Measurements from ENCODE around the gene TNFSF4. TPM values are rescaled to one million over a fixed set of nuclear protein-coding genes. Genes with fewer than 3 reads are reported as not detected.

The TNFSF4 gene
- total RNA-seq, 1 donor from 2014 or later = 1.3 TPM

DNA sequence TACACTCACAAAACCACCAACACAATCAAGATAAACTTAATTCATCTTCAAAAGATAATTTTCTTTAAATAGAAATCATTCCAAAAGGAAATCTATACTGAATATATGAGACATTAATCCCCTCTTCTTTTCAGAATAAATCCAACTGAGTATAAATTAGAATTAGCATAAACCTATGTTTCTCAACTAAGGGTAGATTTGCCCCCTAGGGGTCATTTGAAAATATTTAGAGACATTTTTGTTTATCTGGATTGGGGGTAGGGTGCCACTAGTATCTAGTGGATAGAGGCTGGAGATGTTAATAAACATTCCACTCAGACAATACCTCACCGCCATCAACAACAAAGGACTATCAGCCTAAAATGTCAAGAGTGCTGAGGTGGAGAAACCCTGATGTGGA, 6.5 kb upstream of the TNFSF4 start:
- H3K36me3 ChIP-seq (ENCODE audit: control insufficient read depth, insufficient read depth, low read length) = no peaks in the 10 kb centered on the region
- TF ChIP-seq, protein P1, sequence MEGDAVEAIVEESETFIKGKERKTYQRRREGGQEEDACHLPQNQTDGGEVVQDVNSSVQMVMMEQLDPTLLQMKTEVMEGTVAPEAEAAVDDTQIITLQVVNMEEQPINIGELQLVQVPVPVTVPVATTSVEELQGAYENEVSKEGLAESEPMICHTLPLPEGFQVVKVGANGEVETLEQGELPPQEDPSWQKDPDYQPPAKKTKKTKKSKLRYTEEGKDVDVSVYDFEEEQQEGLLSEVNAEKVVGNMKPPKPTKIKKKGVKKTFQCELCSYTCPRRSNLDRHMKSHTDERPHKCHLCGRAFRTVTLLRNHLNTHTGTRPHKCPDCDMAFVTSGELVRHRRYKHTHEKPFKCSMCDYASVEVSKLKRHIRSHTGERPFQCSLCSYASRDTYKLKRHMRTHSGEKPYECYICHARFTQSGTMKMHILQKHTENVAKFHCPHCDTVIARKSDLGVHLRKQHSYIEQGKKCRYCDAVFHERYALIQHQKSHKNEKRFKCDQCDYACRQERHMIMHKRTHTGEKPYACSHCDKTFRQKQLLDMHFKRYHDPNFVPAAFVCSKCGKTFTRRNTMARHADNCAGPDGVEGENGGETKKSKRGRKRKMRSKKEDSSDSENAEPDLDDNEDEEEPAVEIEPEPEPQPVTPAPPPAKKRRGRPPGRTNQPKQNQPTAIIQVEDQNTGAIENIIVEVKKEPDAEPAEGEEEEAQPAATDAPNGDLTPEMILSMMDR (IDR thresholded peaks at IDR 0.05; ENCODE audit: insufficient read depth, low read length, poor library complexity, severe bottlenecking) = no peak
- no peak overlapping the region for H3K4me3 ChIP-seq (ENCODE audit: low read depth, low read length)
- DNase-seq (ENCODE audit: low read depth) = no peak
- no peaks in the 10 kb centered on the region for H3K27me3 ChIP-seq (ENCODE audit: control insufficient read depth, insufficient read depth, low read length)

DNA sequence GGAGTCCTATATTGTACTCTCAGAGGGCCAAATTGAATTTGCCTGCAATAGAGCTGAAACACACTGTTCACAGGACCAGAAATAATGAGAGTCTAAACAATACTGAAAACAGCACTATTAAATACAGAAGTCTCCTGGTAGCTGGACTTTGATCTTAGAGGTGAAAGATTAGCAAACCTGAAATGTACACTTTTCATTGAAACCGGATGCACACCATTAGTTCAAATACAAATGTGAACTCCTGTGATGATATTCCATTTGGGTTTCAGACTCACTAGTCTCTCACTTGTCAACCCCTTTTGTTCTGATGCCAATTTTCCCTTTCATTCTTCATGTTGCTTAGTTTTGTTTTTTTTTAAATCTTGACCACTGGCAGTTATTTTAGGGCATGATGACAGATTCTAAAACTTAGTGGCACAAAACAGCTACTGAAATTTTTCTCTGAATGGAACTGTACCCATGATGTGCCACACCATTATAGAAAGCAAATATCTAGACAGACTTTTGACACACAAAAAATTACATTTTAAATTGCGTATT, 5.9 kb upstream of the TNFSF4 start:
- Histone ChIP-seq H3K27me3 (ENCODE audit: control insufficient read depth, insufficient read depth, low read length) (no peaks in the 10 kb centered on the region), H3K36me3 (ENCODE audit: control insufficient read depth, insufficient read depth, low read length) (no peaks in the 10 kb centered on the region), H3K4me3 (ENCODE audit: low read depth, low read length) (no peak overlapping the region)
- TF ChIP-seq, protein P1 (IDR thresholded peaks at IDR 0.05; ENCODE audit: insufficient read depth, low read length, poor library complexity, severe bottlenecking) = no peak
- no peak for DNase-seq (ENCODE audit: low read depth)

DNA sequence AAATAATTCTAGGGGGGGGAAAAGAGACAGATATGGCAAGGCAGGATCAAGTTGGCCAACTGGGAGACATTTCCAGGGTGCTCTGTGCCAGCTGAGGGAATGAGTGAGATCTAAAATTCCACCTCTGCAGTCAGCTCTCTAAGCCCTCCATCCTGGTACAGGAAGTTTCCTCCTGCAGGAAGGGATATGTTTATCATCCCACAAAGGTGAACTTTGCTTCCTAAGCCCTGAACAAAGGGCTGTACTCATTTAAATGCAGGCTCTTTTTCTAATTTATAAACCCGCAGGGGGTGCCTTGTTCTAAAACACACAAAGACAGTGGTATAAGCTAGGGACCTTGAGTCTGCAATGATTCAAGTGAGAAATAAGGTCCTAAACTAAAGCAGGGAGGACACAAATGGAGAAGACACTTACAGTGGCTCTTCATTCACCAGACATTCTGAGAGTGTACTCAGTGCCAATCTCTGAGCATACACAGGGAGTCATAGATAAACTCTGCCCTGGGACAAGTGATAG, 3.6 kb upstream of the TNFSF4 start:
- Histone ChIP-seq H3K27me3 (ENCODE audit: control insufficient read depth, insufficient read depth, low read length) (no peaks in the 10 kb centered on the region), H3K4me3 (ENCODE audit: low read depth, low read length) (no peak overlapping the region), H3K36me3 (ENCODE audit: control insufficient read depth, insufficient read depth, low read length) (no peaks in the 10 kb centered on the region)
- TF ChIP-seq, protein P1 (IDR thresholded peaks at IDR 0.05; ENCODE audit: insufficient read depth, low read length, poor library complexity, severe bottlenecking) = no peak
- no peak for DNase-seq (ENCODE audit: low read depth)

DNA sequence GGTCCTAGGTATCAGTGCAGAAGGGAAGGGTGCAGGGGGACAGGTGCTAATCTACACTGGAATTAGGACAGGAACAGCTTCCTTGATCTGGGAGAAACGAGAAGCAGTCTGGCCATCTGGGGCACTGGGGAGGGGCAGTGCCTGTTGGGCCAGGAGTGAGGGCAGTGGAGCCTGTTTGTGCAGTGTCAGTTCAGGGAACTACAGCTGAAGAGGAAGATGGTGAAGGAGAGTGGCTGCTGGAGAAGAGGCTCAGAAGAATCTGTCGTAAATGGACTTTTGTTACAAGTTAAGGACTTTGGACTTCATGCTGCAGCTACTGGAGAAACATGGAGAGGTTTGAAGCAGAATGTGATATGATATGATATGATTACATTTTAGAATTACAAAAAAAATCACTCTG, 3.2 kb upstream of the TNFSF4 start:
- Histone ChIP-seq H3K27me3 (ENCODE audit: control insufficient read depth, insufficient read depth, low read length) (no peaks in the 10 kb centered on the region), H3K4me3 (ENCODE audit: low read depth, low read length) (no peak overlapping the region), H3K36me3 (ENCODE audit: control insufficient read depth, insufficient read depth, low read length) (no peaks in the 10 kb centered on the region)
- TF ChIP-seq, protein P1 (IDR thresholded peaks at IDR 0.05; ENCODE audit: insufficient read depth, low read length, poor library complexity, severe bottlenecking) = no peak
- DNase-seq (ENCODE audit: low read depth) = no peak

DNA sequence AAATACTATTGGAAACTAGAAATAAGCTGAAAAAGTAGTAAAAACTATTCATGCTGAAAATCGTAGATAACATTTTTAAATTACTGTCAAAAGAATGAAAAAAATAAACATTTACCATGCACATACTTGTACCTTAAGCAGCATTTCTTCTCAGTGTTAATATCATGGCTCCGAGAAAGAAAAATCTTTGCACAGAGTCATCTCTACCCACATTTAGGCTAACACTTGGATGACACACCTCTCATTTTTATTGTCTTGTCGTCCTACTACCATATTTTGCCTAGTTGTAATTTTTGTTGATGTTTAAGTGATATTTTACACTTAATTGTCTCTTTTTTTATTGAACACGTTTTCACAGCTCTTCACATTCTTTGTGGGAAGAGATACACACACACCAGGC, 1.7 kb upstream of the TNFSF4 start:
- H3K27me3 ChIP-seq (ENCODE audit: control insufficient read depth, insufficient read depth, low read length) = no peaks in the 10 kb centered on the region
- no peak overlapping the region for H3K4me3 ChIP-seq (ENCODE audit: low read depth, low read length)
- no peaks in the 10 kb centered on the region for H3K36me3 ChIP-seq (ENCODE audit: control insufficient read depth, insufficient read depth, low read length)
- TF ChIP-seq, protein P1 (IDR thresholded peaks at IDR 0.05; ENCODE audit: insufficient read depth, low read length, poor library complexity, severe bottlenecking) = no peak
- DNase-seq (ENCODE audit: low read depth) = no peak

DNA sequence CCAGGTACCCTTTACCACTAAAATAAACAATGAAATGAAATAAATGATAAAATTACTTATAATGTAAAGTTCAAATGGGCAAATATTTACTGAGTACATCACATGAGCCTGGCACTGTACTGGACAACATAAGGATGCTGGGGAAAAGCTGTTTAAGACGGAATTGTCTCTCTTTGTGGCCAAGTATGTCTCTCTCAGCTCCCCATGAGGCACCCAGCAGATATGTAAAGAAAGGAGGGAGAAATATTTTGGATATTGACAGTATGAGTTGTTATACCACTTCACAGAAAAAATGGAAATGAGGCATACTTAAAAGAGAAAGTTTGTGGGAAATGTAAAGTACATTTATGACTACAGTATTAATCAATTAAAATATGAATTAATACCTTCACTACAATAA, 1.0 kb upstream of the TNFSF4 start:
- Histone ChIP-seq H3K36me3 (ENCODE audit: control insufficient read depth, insufficient read depth, low read length) (no peaks in the 10 kb centered on the region), H3K4me3 (ENCODE audit: low read depth, low read length) (no peak overlapping the region), H3K27me3 (ENCODE audit: control insufficient read depth, insufficient read depth, low read length) (no peaks in the 10 kb centered on the region)
- no peak for DNase-seq (ENCODE audit: low read depth)
- TF ChIP-seq, protein P1 (IDR thresholded peaks at IDR 0.05; ENCODE audit: insufficient read depth, low read length, poor library complexity, severe bottlenecking) = no peak
